RWPE1 (cell line): Measurements from ENCODE around the gene EXTL2.
"Not testable (repeated sequence)": the region's sequence is repeated elsewhere in the genome, so short reads cannot be mapped to it uniquely, and the experiment has no call there.

Source experiments
- CTCF ChIA-PET: fragments of 350-600 bp; sonication (Branson Sonifier 250); formaldehyde crosslinking; extraction: SDS; loops from one replicate; lab custom pipeline; 2021; lab: Yijun Ruan, JAX
- POLR2A ChIA-PET: fragments of 400-600 bp; formaldehyde crosslinking; extraction: SDS; loops from one replicate; lab custom pipeline; 2020; ENCODE audit warnings: antibody characterized with exemption; ENCODE audit not compliant: low non-redundant PET; lab: Yijun Ruan, JAX
- DNase-seq: peaks from one replicate; pipeline ENCODE4 v3.0.0; 2012; ENCODE audit warnings: low spot score
- H3K27ac ChIP-seq: fragments of 450-650 bp; 2 replicates; pipeline ENCODE4 v1.5.1; 2017
- CTCF ChIP-seq: fragments of 450-650 bp; conservative IDR thresholded peaks from 2 replicates; pipeline ENCODE4 v1.5.1; 2017; ENCODE audit warnings: low read depth, mild to moderate bottlenecking

EXTL2 gene

GRCh38 chr1:100832694-100833428 is 61.8 kb downstream of the EXTL2 start:
- TF ChIP-seq CTCF, result no peak
- ChIA-PET CTCF (interaction anchor here (0.5 to 0.7 kb wide), 2 partner anchors 35 to 66 kb away, joined by 3 to 4 read pairs; no protein-coding TSS in a partner anchor), POLR2A (no interaction called here)
- DNase-seq, result no peak
- H3K27ac ChIP-seq, result no peak overlapping the region

- DNase-seq, POLR2A ChIA-PET, CTCF ChIA-PET, H3K27ac ChIP-seq: not testable (repeated sequence)
Measured at GRCh38 chr1:100825666-100826065, 69.0 kb downstream of the EXTL2 start.
